K562 (cell line): Measurements from ENCODE around the gene SLC31A1.

Source experiments
- DACH1 ChIP-seq: fragments of 450-650 bp; IDR thresholded peaks from 2 replicates; pipeline ENCODE4 v1.6.1; 2018; ENCODE audit not compliant: partially characterized antibody
- ETS2 ChIP-seq: IDR thresholded peaks from 2 replicates; pipeline ENCODE4 v1.6.1; 2016; ENCODE audit warnings: borderline replicate concordance, missing genetic modification characterization, mild to moderate bottlenecking, moderate library complexity, missing compliant biosample characterization; ENCODE audit not compliant: poor library complexity, severe bottlenecking
- HCFC1 ChIP-seq: IDR thresholded peaks from 2 replicates; pipeline ENCODE4 v1.6.1; 2012; ENCODE audit warnings: low read depth, low read length, improper control_type of control experiment
- MAZ ChIP-seq, 2 experiments: fragments of 450-650 bp in 1 of 2; sonication (generic) in 1 of 2; formaldehyde crosslinking; IDR thresholded peaks in 1 of 2; conservative IDR thresholded peaks in 1 of 2; 2 replicates each; pipeline versions ENCODE4 v1.4.0 to v1.5.0; 2020; ENCODE audit warnings: mild to moderate bottlenecking in 1 of 2, missing genetic modification reagents in 1 of 2
- TCF7L2 ChIP-seq: fragments of 150-350 bp; IDR thresholded peaks from 2 replicates; pipeline ENCODE4 v1.6.1; 2016; ENCODE audit warnings: low read depth, mild to moderate bottlenecking, low read length, moderate library complexity

- TF ChIP-seq MAZ (CRISPR knock-in tag; conservative IDR thresholded peaks at IDR 0.05 in 1 of 2, IDR thresholded peaks at IDR 0.05 in 1 of 2) = no peak
- TF ChIP-seq DACH1 = no peak
- TF ChIP-seq ETS2 = no peak
- no peak for TF ChIP-seq TCF7L2
- no peak for TF ChIP-seq HCFC1
Observed at GRCh38 chr9:113219186-113219936, 2.0 kb upstream of the SLC31A1 start.
